Measurements from ENCODE around the gene C16orf95. TPM values are rescaled to one million over a fixed set of nuclear protein-coding genes. Genes with fewer than 3 reads are reported as not detected.
A peak's percentile ranks its signal among the peaks of the same experiment; 100 is the strongest.

Gene C16orf95
- polyA plus RNA-seq, 2 of the 4 experiments (the other 2 are of a cell fraction): 3.5 to 6.3 TPM

- TF ChIP-seq EHF (CRISPR knock-in tag; IDR thresholded peaks at IDR 0.05): no peak
- no peak for TF ChIP-seq RCOR1 (IDR thresholded peaks at IDR 0.05; ENCODE audit: low read depth, low read length)
- TF ChIP-seq RNF2 (IDR thresholded peaks at IDR 0.05; ENCODE audit: borderline replicate concordance, low read depth): no peak
- TF ChIP-seq HOXB5 (CRISPR knock-in tag; IDR thresholded peaks at IDR 0.05): no peak
- TF ChIP-seq, protein P1, sequence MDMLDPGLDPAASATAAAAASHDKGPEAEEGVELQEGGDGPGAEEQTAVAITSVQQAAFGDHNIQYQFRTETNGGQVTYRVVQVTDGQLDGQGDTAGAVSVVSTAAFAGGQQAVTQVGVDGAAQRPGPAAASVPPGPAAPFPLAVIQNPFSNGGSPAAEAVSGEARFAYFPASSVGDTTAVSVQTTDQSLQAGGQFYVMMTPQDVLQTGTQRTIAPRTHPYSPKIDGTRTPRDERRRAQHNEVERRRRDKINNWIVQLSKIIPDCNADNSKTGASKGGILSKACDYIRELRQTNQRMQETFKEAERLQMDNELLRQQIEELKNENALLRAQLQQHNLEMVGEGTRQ (IDR thresholded peaks at IDR 0.05): no peak
- no peak for TF ChIP-seq CHD2 (IDR thresholded peaks at IDR 0.05; ENCODE audit: low read length, partially characterized antibody)
- TF ChIP-seq RARB (CRISPR knock-in tag; IDR thresholded peaks at IDR 0.05): no peak
- no peak for TF ChIP-seq HOXA7 (CRISPR knock-in tag; IDR thresholded peaks at IDR 0.05)
- no peak for TF ChIP-seq EHMT2 (IDR thresholded peaks at IDR 0.05; ENCODE audit: low read depth)
- no peak for TF ChIP-seq ELK1 (IDR thresholded peaks at IDR 0.05; ENCODE audit: low read depth, low read length)
- no peak for TF ChIP-seq ESRRA (IDR thresholded peaks at IDR 0.05; ENCODE audit: borderline replicate concordance, low read length)
- no peak for TF ChIP-seq POLR2AphosphoS2 (conservative IDR thresholded peaks at IDR 0.05; ENCODE audit: low read length)
- TF ChIP-seq, protein P2, sequence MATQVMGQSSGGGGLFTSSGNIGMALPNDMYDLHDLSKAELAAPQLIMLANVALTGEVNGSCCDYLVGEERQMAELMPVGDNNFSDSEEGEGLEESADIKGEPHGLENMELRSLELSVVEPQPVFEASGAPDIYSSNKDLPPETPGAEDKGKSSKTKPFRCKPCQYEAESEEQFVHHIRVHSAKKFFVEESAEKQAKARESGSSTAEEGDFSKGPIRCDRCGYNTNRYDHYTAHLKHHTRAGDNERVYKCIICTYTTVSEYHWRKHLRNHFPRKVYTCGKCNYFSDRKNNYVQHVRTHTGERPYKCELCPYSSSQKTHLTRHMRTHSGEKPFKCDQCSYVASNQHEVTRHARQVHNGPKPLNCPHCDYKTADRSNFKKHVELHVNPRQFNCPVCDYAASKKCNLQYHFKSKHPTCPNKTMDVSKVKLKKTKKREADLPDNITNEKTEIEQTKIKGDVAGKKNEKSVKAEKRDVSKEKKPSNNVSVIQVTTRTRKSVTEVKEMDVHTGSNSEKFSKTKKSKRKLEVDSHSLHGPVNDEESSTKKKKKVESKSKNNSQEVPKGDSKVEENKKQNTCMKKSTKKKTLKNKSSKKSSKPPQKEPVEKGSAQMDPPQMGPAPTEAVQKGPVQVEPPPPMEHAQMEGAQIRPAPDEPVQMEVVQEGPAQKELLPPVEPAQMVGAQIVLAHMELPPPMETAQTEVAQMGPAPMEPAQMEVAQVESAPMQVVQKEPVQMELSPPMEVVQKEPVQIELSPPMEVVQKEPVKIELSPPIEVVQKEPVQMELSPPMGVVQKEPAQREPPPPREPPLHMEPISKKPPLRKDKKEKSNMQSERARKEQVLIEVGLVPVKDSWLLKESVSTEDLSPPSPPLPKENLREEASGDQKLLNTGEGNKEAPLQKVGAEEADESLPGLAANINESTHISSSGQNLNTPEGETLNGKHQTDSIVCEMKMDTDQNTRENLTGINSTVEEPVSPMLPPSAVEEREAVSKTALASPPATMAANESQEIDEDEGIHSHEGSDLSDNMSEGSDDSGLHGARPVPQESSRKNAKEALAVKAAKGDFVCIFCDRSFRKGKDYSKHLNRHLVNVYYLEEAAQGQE (IDR thresholded peaks at IDR 0.05): no peak
- no peak for TF ChIP-seq SMC3 (IDR thresholded peaks at IDR 0.05)
- TF ChIP-seq CEBPB (IDR thresholded peaks at IDR 0.05): no peak
- no peak for TF ChIP-seq TP53 (CRISPR knock-in tag; IDR thresholded peaks at IDR 0.05)
- no peak for TF ChIP-seq FOSB (CRISPR knock-in tag; IDR thresholded peaks at IDR 0.05)
- TF ChIP-seq NR3C1 (IDR thresholded peaks at IDR 0.05): no peak
- no peak for TF ChIP-seq HEYL (CRISPR knock-in tag; IDR thresholded peaks at IDR 0.05)
- TF ChIP-seq FOSL2 (IDR thresholded peaks at IDR 0.05): no peak
- TF ChIP-seq FOSL2 (CRISPR knock-in tag; IDR thresholded peaks at IDR 0.05): no peak
Measured at GRCh38 chr16:87347932-87348615, 30.9 kb upstream of the C16orf95 start.

DNA sequence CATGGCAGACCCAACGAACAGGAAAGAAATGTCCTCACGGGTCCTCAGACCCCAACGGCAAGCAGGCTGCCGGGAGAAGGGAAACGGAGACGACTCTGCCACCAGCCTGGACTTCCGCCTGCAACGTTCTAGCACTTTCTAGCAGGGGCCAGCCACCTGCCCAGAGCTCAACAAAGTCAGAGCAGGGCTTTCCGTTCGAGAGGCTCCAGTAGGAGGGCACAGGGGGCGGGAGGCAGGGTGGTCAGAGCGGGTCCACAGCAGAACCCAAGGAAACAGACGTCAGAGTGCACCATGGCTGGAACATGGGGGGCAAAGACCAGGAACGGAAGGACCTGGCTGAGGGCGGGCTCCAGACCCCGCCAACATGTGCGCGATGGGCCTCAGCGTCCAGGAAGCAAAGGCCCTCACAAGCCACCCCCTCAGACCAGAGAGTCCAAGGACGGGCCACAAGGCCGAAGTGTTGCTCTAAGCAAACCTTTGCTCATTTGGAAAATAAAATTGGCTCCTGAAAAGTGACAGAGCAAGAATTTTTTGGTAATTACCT lies 29.4 kb upstream of the C16orf95 start:
- TF ChIP-seq RCOR1 (IDR thresholded peaks at IDR 0.05; ENCODE audit: low read depth, low read length) (no peak), MAFK (IDR thresholded peaks at IDR 0.05; ENCODE audit: partially characterized antibody) (no peak), GATA3 (IDR thresholded peaks at IDR 0.05; ENCODE audit: borderline replicate concordance) (no peak)
- Histone ChIP-seq H3K4me1 (no peaks in the 10 kb centered on the region), H3K4me2 (no peak overlapping the region), H3K9me3 (no peaks in the 10 kb centered on the region), H3K27ac (no peak overlapping the region), H3K4me3 (no peak overlapping the region)
- ATAC-seq: no peak
- DNase-seq (ENCODE audit: low read depth in 1 of 2, low spot score in 1 of 2): no peak
- ChIA-PET CTCF (no interaction called here), POLR2A (no interaction called here)
- WGBS (ENCODE audit: missing lambda C conversion rate): 94% methylated on average over 21 of the region's 21 CpGs
- FAIRE-seq: no peak

More at GRCh38 chr16:87347932-87348615, 30.9 kb upstream of the C16orf95 start:
- ATAC-seq: peak in 1 of 2 experiments; percentile 52; a peak in 3 of 6 replicates
- no peaks in the 10 kb centered on the region for H3K4me1 ChIP-seq
- ChIA-PET POLR2A (no interaction called here), CTCF (interaction anchor here (0.6 to 1.9 kb wide), 3 partner anchors 13 to 100 kb away, joined by 3 to 7 read pairs (median 4); no protein-coding TSS in a partner anchor)
- H3K9me3 ChIP-seq: no peaks in the 10 kb centered on the region
- H3K4me3 ChIP-seq: no peak overlapping the region
- no peak for FAIRE-seq
- DNase-seq (ENCODE audit: low read depth in 1 of 2, low spot score in 1 of 2): no peak
- 92% methylated on average over 13 of the region's 13 CpGs for WGBS (ENCODE audit: missing lambda C conversion rate)
- H3K27ac ChIP-seq: no peak overlapping the region
- no peak overlapping the region for H3K4me2 ChIP-seq

Data from A549 (cell line).